ENCODE results near the gene RFTN1. TPM values are rescaled to one million over a fixed set of nuclear protein-coding genes. Genes with fewer than 3 reads are reported as not detected.
"Not testable (repeated sequence)": the region's sequence is repeated elsewhere in the genome, so short reads cannot be mapped to it uniquely, and the experiment has no call there.

Gene RFTN1
- total RNA-seq, 1 donor from 2014 or later = 84.1 TPM

DNA sequence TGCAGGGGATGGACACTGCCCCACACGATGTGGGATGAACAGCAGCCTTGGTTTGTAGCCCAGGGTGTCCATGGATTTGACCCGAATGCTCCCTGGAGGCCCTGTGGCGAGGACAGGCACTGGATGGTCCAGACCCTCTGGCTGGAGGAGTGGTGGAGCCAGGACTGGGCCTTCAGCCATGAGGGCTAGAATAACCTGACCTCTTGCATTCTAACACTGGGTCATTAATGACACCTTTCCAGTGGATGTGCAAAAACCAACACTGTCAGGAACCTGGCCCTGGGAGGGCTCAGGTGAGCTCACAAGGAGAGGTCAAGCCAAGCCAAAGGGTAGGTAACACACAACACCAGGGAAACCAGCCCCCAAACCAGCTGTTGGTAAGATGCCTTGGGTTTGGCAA lies 197.1 kb downstream of the RFTN1 start:
- Mint-ChIP-seq H3K27ac (ENCODE audit: unreplicated experiment) (no peak overlapping the region), H3K27me3 (ENCODE audit: unreplicated experiment) (no peaks in the 10 kb centered on the region), H3K4me3 (ENCODE audit: unreplicated experiment) (no peak overlapping the region), H3K9me3 (ENCODE audit: unreplicated experiment) (no peaks in the 10 kb centered on the region), H3K36me3 (ENCODE audit: unreplicated experiment) (peaks cover 65% of the 10 kb centered on the region), H3K4me1 (ENCODE audit: unreplicated experiment) (peaks cover 5% of the 10 kb centered on the region)
- no peak for TF ChIP-seq CTCF (IDR thresholded peaks at IDR 0.05)
- DNase-seq (ENCODE audit: extremely low spot score, unreplicated experiment) = no peak

- Mint-ChIP-seq H3K4me1 (ENCODE audit: unreplicated experiment) (peaks cover 5% of the 10 kb centered on the region), H3K27ac (ENCODE audit: unreplicated experiment) (no peak overlapping the region), H3K4me3 (ENCODE audit: unreplicated experiment) (no peak overlapping the region), H3K36me3 (ENCODE audit: unreplicated experiment) (peaks cover 58% of the 10 kb centered on the region), H3K27me3 (ENCODE audit: unreplicated experiment) (no peaks in the 10 kb centered on the region), H3K9me3 (ENCODE audit: unreplicated experiment) (no peaks in the 10 kb centered on the region)
- no peak for DNase-seq (ENCODE audit: extremely low spot score, unreplicated experiment)
- TF ChIP-seq CTCF (IDR thresholded peaks at IDR 0.05) = no peak
Observed at GRCh38 chr3:16315623-16316022, 197.9 kb downstream of the RFTN1 start.

DNA sequence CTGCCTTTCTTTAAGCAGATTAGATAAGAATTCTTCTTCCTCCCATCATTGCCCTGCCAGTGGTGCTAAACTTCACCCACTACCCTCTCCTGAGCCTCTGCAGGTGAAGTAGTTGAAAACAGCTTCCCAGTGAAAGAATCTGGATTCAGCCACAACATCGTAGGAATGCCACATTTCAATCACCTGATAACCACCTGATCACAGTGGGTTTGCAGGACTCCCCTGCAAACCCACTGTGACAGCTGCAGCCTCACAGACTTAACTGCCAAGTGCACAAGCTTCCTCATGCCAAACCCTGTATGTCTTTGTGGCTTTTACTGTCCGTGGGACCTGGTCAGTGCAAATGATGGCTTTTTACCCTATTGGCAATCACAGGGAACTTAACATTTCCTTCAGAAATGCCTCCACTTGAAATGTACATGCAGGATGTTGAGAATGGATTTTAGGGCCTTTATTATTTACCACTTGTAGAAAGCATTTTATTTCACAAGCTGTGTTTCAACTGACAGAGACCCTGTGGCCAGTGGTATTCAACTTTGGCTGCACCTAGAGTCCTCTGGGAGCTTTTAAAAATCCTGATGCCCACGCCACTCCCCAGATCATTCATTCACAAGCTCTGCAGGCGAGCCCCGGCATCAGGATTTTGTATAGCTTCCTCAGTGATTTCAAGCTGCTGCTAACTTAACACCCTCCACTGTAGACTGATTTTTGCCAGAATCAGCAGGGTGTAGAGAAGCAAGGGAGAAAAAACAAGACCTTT lies 199.4 kb downstream of the RFTN1 start:
- Mint-ChIP-seq H3K27me3 (ENCODE audit: unreplicated experiment) (no peaks in the 10 kb centered on the region), H3K4me1 (ENCODE audit: unreplicated experiment) (peaks cover 5% of the 10 kb centered on the region), H3K4me3 (ENCODE audit: unreplicated experiment) (no peak overlapping the region), H3K36me3 (ENCODE audit: unreplicated experiment) (peaks cover 52% of the 10 kb centered on the region), H3K9me3 (ENCODE audit: unreplicated experiment) (peaks cover 6% of the 10 kb centered on the region), H3K27ac (ENCODE audit: unreplicated experiment) (no peak overlapping the region)
- no peak for DNase-seq (ENCODE audit: extremely low spot score, unreplicated experiment)
- no peak for TF ChIP-seq CTCF (IDR thresholded peaks at IDR 0.05)

GRCh38 chr3:16311960-16312451 lies 201.5 kb downstream of the RFTN1 start:
- peaks cover 6% of the 10 kb centered on the region for H3K9me3 Mint-ChIP-seq (ENCODE audit: unreplicated experiment)
- no peak overlapping the region for H3K27ac Mint-ChIP-seq (ENCODE audit: unreplicated experiment)
- H3K27me3 Mint-ChIP-seq (ENCODE audit: unreplicated experiment) = no peaks in the 10 kb centered on the region
- no peak overlapping the region for H3K4me3 Mint-ChIP-seq (ENCODE audit: unreplicated experiment)
- H3K4me1 Mint-ChIP-seq (ENCODE audit: unreplicated experiment) = peaks cover 5% of the 10 kb centered on the region
- DNase-seq (ENCODE audit: extremely low spot score, unreplicated experiment) = no peak
- H3K36me3 Mint-ChIP-seq (ENCODE audit: unreplicated experiment) = peaks cover 50% of the 10 kb centered on the region
- no peak for TF ChIP-seq CTCF (IDR thresholded peaks at IDR 0.05)

DNA sequence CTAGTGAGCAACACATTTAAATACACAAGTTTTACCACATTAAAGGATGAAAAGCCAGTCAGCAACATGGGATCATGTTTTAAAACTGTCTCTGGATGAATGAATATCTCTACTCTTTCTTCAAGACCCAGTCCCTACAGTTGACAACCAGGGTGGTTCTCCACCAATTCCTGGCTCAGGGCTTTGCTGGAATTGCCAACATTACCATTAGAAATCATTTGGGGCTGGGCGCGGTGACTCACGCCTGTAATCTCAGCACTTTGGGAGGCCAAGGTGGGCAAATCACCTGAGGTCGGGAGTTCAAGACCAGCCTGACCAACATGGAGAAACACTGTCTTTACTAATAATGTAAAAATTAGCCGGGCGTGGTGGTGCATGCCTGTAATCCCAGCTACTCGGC lies 203.0 kb downstream of the RFTN1 start:
- H3K4me3 Mint-ChIP-seq (ENCODE audit: unreplicated experiment); H3K27ac Mint-ChIP-seq (ENCODE audit: unreplicated experiment); H3K9me3 Mint-ChIP-seq (ENCODE audit: unreplicated experiment); H3K27me3 Mint-ChIP-seq (ENCODE audit: unreplicated experiment); DNase-seq (ENCODE audit: extremely low spot score, unreplicated experiment); H3K4me1 Mint-ChIP-seq (ENCODE audit: unreplicated experiment): not testable (repeated sequence)
- H3K36me3 Mint-ChIP-seq (ENCODE audit: unreplicated experiment) = peaks cover 42% of the 10 kb centered on the region

Measured in osteocyte (in vitro differentiated cells).